Karpas-422 (cell line): ENCODE measurements around the gene PLAAT4. TPM values are rescaled to one million over a fixed set of nuclear protein-coding genes. Genes with fewer than 3 reads are reported as not detected.

ENCODE experiments used
- DNase-seq: peaks from one replicate; pipeline ENCODE4 v3.0.0-alpha.2; 2015
- H2AFZ ChIP-seq: fragments of 200-600 bp; sonication (generic); 2 replicates; pipeline ENCODE4 v1.6.1; 2014; ENCODE audit warnings: antibody characterized with exemption, low read length, mixed read lengths
- H3K27ac ChIP-seq: fragments of 200-600 bp; sonication (generic); 2 replicates; pipeline ENCODE4 v1.5.1; 2014; ENCODE audit warnings: mild to moderate bottlenecking, low read length, moderate library complexity
- H3K27me3 ChIP-seq: fragments of 200-600 bp; sonication (generic); 2 replicates; pipeline ENCODE4 v1.6.1; 2014; ENCODE audit warnings: low read length, mixed read lengths
- H3K36me3 ChIP-seq: fragments of 200-600 bp; sonication (generic); 2 replicates; pipeline ENCODE4 v1.6.1; 2014; ENCODE audit warnings: low read length, mixed read lengths; ENCODE audit not compliant: insufficient read depth
- H3K4me1 ChIP-seq: fragments of 200-600 bp; sonication (generic); 2 replicates; pipeline ENCODE4 v1.6.1; 2014; ENCODE audit warnings: mild to moderate bottlenecking, low read length, mixed read lengths
- H3K4me2 ChIP-seq: fragments of 200-600 bp; sonication (generic); 2 replicates; pipeline ENCODE4 v1.6.1; 2014; ENCODE audit warnings: low read length, low read depth, mild to moderate bottlenecking; ENCODE audit not compliant: poor library complexity, severe bottlenecking
- H3K4me3 ChIP-seq: fragments of 200-600 bp; sonication (generic); 2 replicates; pipeline ENCODE4 v1.5.1; 2014; ENCODE audit warnings: mild to moderate bottlenecking, antibody characterized with exemption, low read length, mixed read lengths
- H3K79me2 ChIP-seq: fragments of 200-600 bp; sonication (generic); 2 replicates; pipeline ENCODE4 v1.6.1; 2014; ENCODE audit warnings: mild to moderate bottlenecking, low read length, mixed read lengths
- H3K9ac ChIP-seq: fragments of 200-600 bp; sonication (generic); 2 replicates; pipeline ENCODE4 v1.6.0; 2014; ENCODE audit warnings: low read length
- H3K9me2 ChIP-seq: fragments of 200-600 bp; sonication (generic), shearing (Covaris generic); replicated peaks from 2 replicates; pipeline ENCODE4 v1.6.0; 2014; ENCODE audit warnings: mild to moderate bottlenecking, low read length, moderate library complexity; ENCODE audit not compliant: insufficient read depth
- H3K9me3 ChIP-seq: fragments of 300-700, 200-600 bp; sonication (generic); 2 replicates; pipeline ENCODE4 v1.6.1; 2014; ENCODE audit warnings: low read length, mixed read lengths
- H4K20me1 ChIP-seq: fragments of 200-600 bp; sonication (generic); 2 replicates; pipeline ENCODE4 v1.6.1; 2014; ENCODE audit warnings: mild to moderate bottlenecking, antibody characterized with exemption, low read length, low read depth; ENCODE audit not compliant: insufficient read depth
- total RNA-seq: library from RNA; depleted of rRNA; stranded (reverse); fragments of >200 nt; shearing (Covaris generic); gene quantifications from 2 replicates; pipeline ENCODE4 v1.2.3, GENCODE V29; 2014; ENCODE audit warnings: low replicate concordance

PLAAT4 gene
- total RNA-seq, 1 experiment from 2014 or later: not detected

GRCh38 chr11:63506876-63507275 is 29.7 kb upstream of the PLAAT4 start:
- Histone ChIP-seq H2AFZ (no peak overlapping the region), H3K9me2 (no peaks in the 10 kb centered on the region), H3K27me3 (no peaks in the 10 kb centered on the region), H3K4me2 (no peak overlapping the region), H3K27ac (no peak overlapping the region), H3K4me3 (no peak overlapping the region), H3K79me2 (no peaks in the 10 kb centered on the region), H3K36me3 (no peaks in the 10 kb centered on the region), H4K20me1 (no peaks in the 10 kb centered on the region), H3K4me1 (no peaks in the 10 kb centered on the region), H3K9ac (no peak overlapping the region), H3K9me3 (no peaks in the 10 kb centered on the region)
- no peak for DNase-seq

GRCh38 chr11:63507511-63507910 is 29.1 kb upstream of the PLAAT4 start:
- Histone ChIP-seq H3K27ac (no peak overlapping the region), H4K20me1 (no peaks in the 10 kb centered on the region), H3K36me3 (no peaks in the 10 kb centered on the region), H3K9me2 (no peaks in the 10 kb centered on the region), H2AFZ (no peak overlapping the region), H3K9ac (no peak overlapping the region), H3K4me1 (no peaks in the 10 kb centered on the region), H3K4me3 (no peak overlapping the region), H3K4me2 (no peak overlapping the region), H3K27me3 (no peaks in the 10 kb centered on the region), H3K79me2 (no peaks in the 10 kb centered on the region), H3K9me3 (no peaks in the 10 kb centered on the region)
- no peak for DNase-seq

DNA sequence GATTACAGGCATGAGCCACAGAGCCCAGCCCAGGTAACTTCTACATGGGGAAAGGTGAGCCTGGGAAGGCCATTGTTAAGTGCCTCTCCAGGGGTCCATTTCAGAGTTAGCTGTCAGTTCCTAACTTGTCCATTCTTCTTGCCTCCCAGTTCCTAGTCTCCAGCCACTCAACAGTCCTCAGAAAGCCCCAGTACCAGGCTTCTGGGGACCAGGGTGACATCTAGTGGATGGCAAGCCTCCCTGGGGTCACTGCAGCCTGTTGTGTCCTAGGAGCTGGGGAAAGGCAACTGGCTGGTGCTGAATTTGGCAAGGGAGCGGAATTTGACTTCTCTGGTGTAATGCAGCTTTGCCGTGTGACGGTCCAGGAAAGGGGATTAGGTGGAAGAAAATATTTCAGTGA is 28.6 kb upstream of the PLAAT4 start:
- no peaks in the 10 kb centered on the region for H3K4me1 ChIP-seq
- no peaks in the 10 kb centered on the region for H3K27me3 ChIP-seq
- no peak overlapping the region for H3K4me2 ChIP-seq
- H3K79me2 ChIP-seq: no peaks in the 10 kb centered on the region
- H2AFZ ChIP-seq: no peak overlapping the region
- H3K9me3 ChIP-seq: no peaks in the 10 kb centered on the region
- no peaks in the 10 kb centered on the region for H3K36me3 ChIP-seq
- H3K9ac ChIP-seq: no peak overlapping the region
- no peak overlapping the region for H3K27ac ChIP-seq
- H3K9me2 ChIP-seq: no peaks in the 10 kb centered on the region
- no peaks in the 10 kb centered on the region for H4K20me1 ChIP-seq
- no peak overlapping the region for H3K4me3 ChIP-seq
- DNase-seq: peak; percentile 71

DNA sequence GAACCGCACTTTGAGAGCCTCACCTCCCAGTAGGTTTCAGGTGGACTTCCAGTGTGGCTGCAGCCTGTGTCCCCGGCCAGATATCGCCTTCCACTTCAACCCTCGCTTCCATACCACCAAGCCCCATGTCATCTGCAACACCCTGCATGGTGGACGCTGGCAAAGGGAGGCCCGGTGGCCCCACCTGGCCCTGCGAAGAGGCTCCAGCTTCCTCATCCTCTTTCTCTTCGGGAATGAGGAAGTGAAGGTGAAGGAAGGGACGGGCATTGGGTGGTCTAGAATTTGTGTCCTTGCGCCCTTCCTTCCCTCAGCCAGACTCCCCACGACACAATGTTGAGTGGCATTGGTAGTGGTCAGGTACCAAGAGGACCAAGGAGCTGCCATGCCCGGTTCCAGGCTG is 27.9 kb upstream of the PLAAT4 start:
- Histone ChIP-seq H3K79me2 (no peaks in the 10 kb centered on the region), H3K4me3 (no peak overlapping the region), H3K27ac (no peak overlapping the region), H4K20me1 (no peaks in the 10 kb centered on the region), H3K9me2 (no peaks in the 10 kb centered on the region), H3K36me3 (no peaks in the 10 kb centered on the region), H3K27me3 (no peaks in the 10 kb centered on the region), H3K9me3 (no peaks in the 10 kb centered on the region), H3K4me2 (no peak overlapping the region), H3K9ac (no peak overlapping the region), H3K4me1 (no peaks in the 10 kb centered on the region), H2AFZ (no peak overlapping the region)
- no peak for DNase-seq

GRCh38 chr11:63510360-63511047 is 26.1 kb upstream of the PLAAT4 start:
- Histone ChIP-seq H3K4me2 (no peak overlapping the region), H3K36me3 (no peaks in the 10 kb centered on the region), H3K79me2 (no peaks in the 10 kb centered on the region), H3K27me3 (no peaks in the 10 kb centered on the region), H3K4me1 (no peaks in the 10 kb centered on the region), H3K9me3 (no peaks in the 10 kb centered on the region), H4K20me1 (no peaks in the 10 kb centered on the region), H3K9ac (no peak overlapping the region), H3K4me3 (no peak overlapping the region), H2AFZ (no peak overlapping the region), H3K9me2 (no peaks in the 10 kb centered on the region), H3K27ac (no peak overlapping the region)
- no peak for DNase-seq

DNA sequence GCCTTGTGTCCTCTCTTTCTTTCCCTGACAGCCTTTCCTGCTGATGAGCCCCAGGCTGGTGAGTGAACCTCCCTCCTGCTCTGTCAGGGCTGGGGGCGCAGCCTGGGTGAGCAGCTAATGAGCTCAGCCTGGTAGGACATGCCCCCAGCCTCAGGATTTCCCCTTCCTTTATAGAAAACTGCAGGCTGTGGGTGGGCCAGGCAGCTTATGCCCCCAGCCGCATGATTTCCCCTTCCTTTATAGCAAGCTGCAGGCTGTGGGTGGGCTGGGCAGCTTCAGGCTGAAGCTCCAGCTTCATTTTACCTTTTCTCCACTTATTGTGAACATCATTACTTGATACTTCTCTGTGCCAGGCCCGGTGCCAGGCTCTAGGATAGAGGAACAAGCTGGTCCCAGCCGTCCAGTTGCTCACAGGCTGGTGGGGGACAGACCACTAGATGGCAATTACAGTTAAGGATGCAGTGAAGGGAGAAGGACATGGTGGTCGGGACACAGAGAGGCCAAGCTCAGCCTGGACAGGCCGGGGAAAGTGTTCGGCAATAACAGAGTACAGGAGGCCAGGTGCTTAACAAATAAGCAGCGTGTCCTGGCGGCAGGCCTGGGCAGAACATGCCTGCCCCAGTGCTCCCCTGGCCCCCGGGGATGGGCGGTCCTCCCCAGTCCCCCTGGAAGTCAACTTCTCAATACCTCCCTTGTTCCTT is 25.4 kb upstream of the PLAAT4 start:
- Histone ChIP-seq H3K9ac (no peak overlapping the region), H4K20me1 (no peaks in the 10 kb centered on the region), H3K4me1 (no peaks in the 10 kb centered on the region), H3K9me3 (no peaks in the 10 kb centered on the region), H3K4me2 (no peak overlapping the region), H3K27ac (no peak overlapping the region), H3K79me2 (no peaks in the 10 kb centered on the region), H2AFZ (no peak overlapping the region), H3K9me2 (no peaks in the 10 kb centered on the region), H3K27me3 (no peaks in the 10 kb centered on the region), H3K4me3 (no peak overlapping the region), H3K36me3 (no peaks in the 10 kb centered on the region)
- DNase-seq: no peak

- Histone ChIP-seq H3K27ac (no peak overlapping the region), H2AFZ (no peak overlapping the region), H3K9ac (no peak overlapping the region), H3K9me2 (no peaks in the 10 kb centered on the region), H3K27me3 (no peaks in the 10 kb centered on the region), H3K36me3 (no peaks in the 10 kb centered on the region), H3K4me2 (no peak overlapping the region), H3K9me3 (no peaks in the 10 kb centered on the region), H3K4me1 (no peaks in the 10 kb centered on the region), H4K20me1 (no peaks in the 10 kb centered on the region), H3K79me2 (no peaks in the 10 kb centered on the region), H3K4me3 (no peak overlapping the region)
- no peak for DNase-seq
These were observed 23.8 kb upstream of the PLAAT4 start for GRCh38 chr11:63512816-63513215.

GRCh38 chr11:63516109-63516508 is 20.5 kb upstream of the PLAAT4 start:
- H3K9ac ChIP-seq: no peak overlapping the region
- no peak overlapping the region for H2AFZ ChIP-seq
- H3K36me3 ChIP-seq: no peaks in the 10 kb centered on the region
- no peaks in the 10 kb centered on the region for H3K79me2 ChIP-seq
- no peaks in the 10 kb centered on the region for H4K20me1 ChIP-seq
- H3K4me3 ChIP-seq: no peak overlapping the region
- H3K27me3 ChIP-seq: no peaks in the 10 kb centered on the region
- H3K9me2 ChIP-seq: no peaks in the 10 kb centered on the region
- H3K4me1 ChIP-seq: no peaks in the 10 kb centered on the region
- DNase-seq: no peak
- no peak overlapping the region for H3K4me2 ChIP-seq
- H3K9me3 ChIP-seq: no peaks in the 10 kb centered on the region
- no peak overlapping the region for H3K27ac ChIP-seq
